GM06990 (cell line): ENCODE data around the gene ZFR2.

Experiments
- DNase-seq: peaks from one replicate; pipeline ENCODE4 v3.0.0-alpha.2; 2011; ENCODE audit not compliant: insufficient read length; ENCODE audit errors: extremely low read depth
- H3K27me3 ChIP-seq: replicated peaks from 2 replicates; pipeline ENCODE4 v1.6.0; 2011; ENCODE audit warnings: low read length; ENCODE audit not compliant: control insufficient read depth, insufficient read depth
- H3K36me3 ChIP-seq: 2 replicates; pipeline ENCODE4 v1.5.1; 2011; ENCODE audit warnings: low read length; ENCODE audit not compliant: control insufficient read depth, insufficient read depth
- H3K4me3 ChIP-seq: replicated peaks from 2 replicates; pipeline ENCODE4 v1.5.1; 2011; ENCODE audit warnings: low read depth, mild to moderate bottlenecking, control low read depth, low read length
- TF ChIP-seq, protein P1 (sequence below): IDR thresholded peaks from 2 replicates; pipeline ENCODE4 v1.5.1; 2011; ENCODE audit warnings: low read length, control low read depth, mild to moderate bottlenecking, inconsistent platforms; ENCODE audit not compliant: insufficient read depth, poor library complexity, severe bottlenecking

Gene ZFR2

DNA sequence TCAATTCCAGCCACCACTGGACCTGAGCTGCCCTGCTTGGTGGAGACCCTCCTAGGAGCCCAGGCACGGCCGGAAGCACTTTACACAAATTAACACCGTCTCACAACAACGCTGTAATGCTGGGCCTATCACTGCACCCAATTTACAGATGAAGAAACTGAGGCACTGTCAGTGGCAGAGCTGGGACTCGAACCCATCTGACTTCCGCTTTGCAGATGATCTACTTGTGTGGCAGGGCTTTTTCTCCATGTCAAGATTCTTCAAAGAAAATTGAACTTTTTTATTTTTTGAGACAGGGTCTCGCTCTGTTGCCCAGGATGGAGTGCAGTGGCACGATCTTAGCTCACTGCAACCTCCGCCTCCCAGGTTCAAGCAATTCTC lies 33.8 kb downstream of the ZFR2 start:
- TF ChIP-seq, protein P1, sequence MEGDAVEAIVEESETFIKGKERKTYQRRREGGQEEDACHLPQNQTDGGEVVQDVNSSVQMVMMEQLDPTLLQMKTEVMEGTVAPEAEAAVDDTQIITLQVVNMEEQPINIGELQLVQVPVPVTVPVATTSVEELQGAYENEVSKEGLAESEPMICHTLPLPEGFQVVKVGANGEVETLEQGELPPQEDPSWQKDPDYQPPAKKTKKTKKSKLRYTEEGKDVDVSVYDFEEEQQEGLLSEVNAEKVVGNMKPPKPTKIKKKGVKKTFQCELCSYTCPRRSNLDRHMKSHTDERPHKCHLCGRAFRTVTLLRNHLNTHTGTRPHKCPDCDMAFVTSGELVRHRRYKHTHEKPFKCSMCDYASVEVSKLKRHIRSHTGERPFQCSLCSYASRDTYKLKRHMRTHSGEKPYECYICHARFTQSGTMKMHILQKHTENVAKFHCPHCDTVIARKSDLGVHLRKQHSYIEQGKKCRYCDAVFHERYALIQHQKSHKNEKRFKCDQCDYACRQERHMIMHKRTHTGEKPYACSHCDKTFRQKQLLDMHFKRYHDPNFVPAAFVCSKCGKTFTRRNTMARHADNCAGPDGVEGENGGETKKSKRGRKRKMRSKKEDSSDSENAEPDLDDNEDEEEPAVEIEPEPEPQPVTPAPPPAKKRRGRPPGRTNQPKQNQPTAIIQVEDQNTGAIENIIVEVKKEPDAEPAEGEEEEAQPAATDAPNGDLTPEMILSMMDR, result no peak
- Histone ChIP-seq H3K27me3 (no peaks in the 10 kb centered on the region), H3K36me3 (no peaks in the 10 kb centered on the region), H3K4me3 (no peak overlapping the region)
- no peak for DNase-seq

- DNase-seq, result no peak
- Histone ChIP-seq H3K4me3 (no peak overlapping the region), H3K36me3 (no peaks in the 10 kb centered on the region), H3K27me3 (no peaks in the 10 kb centered on the region)
- TF ChIP-seq, protein P1, result no peak
These were observed 34.3 kb downstream of the ZFR2 start for GRCh38 chr19:3834349-3835054.

DNA sequence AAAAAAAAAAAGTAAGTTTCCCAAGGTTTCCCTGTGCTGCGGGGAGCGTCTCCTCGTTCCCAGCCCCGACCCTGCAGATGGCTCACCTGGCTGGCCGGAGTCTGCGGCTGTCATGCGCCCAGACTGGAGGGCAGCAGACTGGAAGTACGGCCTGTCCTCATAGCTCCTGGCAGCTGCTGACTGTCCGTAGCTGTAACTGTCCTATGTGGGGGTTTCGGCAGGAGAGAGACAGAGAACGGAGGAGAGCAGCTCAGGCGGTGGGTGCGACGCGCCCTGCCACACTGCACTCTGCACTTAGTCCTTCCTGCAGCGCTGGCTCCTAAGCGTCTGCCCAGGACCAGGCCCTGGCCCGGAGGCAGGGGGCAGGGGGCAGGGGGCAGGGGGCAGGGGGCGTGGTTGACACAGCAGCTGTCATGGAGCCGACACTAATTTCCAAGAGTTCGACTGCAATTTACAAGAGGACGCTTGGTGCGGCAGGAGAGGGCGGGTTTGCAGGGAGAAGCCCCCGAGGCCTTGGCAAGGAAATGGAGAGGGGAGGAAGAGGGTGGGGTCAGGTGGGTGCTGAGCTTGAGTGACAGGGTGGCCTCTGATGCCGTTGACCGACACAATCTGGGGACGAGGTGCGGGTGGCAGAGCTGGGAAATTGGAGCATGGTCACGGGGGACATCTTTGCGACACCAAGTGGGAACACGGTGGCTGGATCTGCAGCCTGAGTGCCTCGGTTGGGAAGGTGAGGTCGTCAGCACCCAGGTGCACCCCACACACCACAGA lies 35.1 kb downstream of the ZFR2 start:
- TF ChIP-seq, protein P1, result no peak
- no peak for DNase-seq
- Histone ChIP-seq H3K4me3 (no peak overlapping the region), H3K36me3 (no peaks in the 10 kb centered on the region), H3K27me3 (no peaks in the 10 kb centered on the region)

GRCh38 chr19:3832001-3832400 lies 36.8 kb downstream of the ZFR2 start:
- DNase-seq, result no peak
- no peaks in the 10 kb centered on the region for H3K36me3 ChIP-seq
- TF ChIP-seq, protein P1, result no peak
- H3K27me3 ChIP-seq, result no peaks in the 10 kb centered on the region
- H3K4me3 ChIP-seq, result no peak overlapping the region

DNA sequence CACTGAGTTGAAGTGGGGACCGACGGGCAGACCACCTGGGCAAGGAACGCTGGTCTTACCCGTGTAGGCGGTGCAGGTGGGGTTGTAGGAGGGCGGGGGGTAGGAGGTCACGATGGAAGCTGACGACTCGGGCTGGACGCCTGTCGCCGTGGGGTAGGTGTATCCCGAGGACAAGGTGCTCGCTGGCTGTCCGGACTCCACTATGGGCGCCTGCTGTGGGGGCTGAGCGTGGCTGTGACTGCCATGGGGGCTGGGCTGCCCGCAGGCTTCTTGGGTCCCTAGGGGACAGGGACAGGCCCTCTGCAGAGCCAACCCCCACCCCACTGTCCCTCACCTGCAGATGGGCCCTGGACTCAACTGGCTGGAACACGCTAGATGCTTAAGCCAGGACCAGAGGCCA lies 37.2 kb downstream of the ZFR2 start:
- no peaks in the 10 kb centered on the region for H3K27me3 ChIP-seq
- TF ChIP-seq, protein P1, result no peak
- DNase-seq, result no peak
- no peaks in the 10 kb centered on the region for H3K36me3 ChIP-seq
- no peak overlapping the region for H3K4me3 ChIP-seq
